Upper lobe of right lung (tissue), 1 donor: ENCODE data around the gene MYO5A. TPM values are rescaled to one million over a fixed set of nuclear protein-coding genes. Genes with fewer than 3 reads are reported as not detected.

Experiments
- ATAC-seq: fragments of 200-7000 bp; cut with Tn5 transposase; one replicate; pipeline ENCODE4 v1.9.1; 2020; ENCODE audit warnings: mild to moderate bottlenecking, moderate library complexity
- DNase-seq: peaks from one replicate; pipeline ENCODE4 v3.0.0-alpha.2; 2020
- H3K27ac ChIP-seq: fragments of 200-600 bp; one replicate; pipeline ENCODE4 v1.8.0; 2022
- H3K27me3 ChIP-seq: fragments of 200-600 bp; one replicate; pipeline ENCODE4 v1.8.0; 2022; ENCODE audit warnings: mild to moderate bottlenecking
- H3K36me3 ChIP-seq: fragments of 200-600 bp; one replicate; pipeline ENCODE4 v1.8.0; 2022
- H3K4me1 ChIP-seq: fragments of 200-600 bp; one replicate; pipeline ENCODE4 v1.8.0; 2022
- H3K4me3 ChIP-seq: fragments of 200-600 bp; one replicate; pipeline ENCODE4 v1.8.0; 2022; ENCODE audit warnings: mild to moderate bottlenecking
- H3K9me3 ChIP-seq: fragments of 200-600 bp; one replicate; pipeline ENCODE4 v1.8.0; 2022
- CTCF ChIP-seq: fragments of 200-600 bp; IDR thresholded peaks from one replicate; pipeline ENCODE4 v1.8.0; 2022; ENCODE audit warnings: antibody characterized with exemption
- intact Hi-C: fragments of 100-400 bp; cut with DNase I; formaldehyde crosslinking; loops from one replicate; pipeline ENCODE4 v1.11.0; 2022
- total RNA-seq: library from RNA; stranded (reverse); fragmentation: NEBNext Ultra II Directional; extraction: Animal tissue kit (Norgen Biotek cat#: 25700); gene quantifications from one replicate; pipeline ENCODE4 v1.2.1, GENCODE V29; 2021
- donor health status: DM: no; HTN: yes; CAD: no; lungs with severe emphysema.

The MYO5A gene
- total RNA-seq, 1 donor from 2014 or later: 26.0 TPM

- Histone ChIP-seq H3K4me1 (no peaks in the 10 kb centered on the region), H3K27ac (no peak overlapping the region), H3K4me3 (no peak overlapping the region), H3K9me3 (no peaks in the 10 kb centered on the region), H3K27me3 (no peaks in the 10 kb centered on the region), H3K36me3 (no peaks in the 10 kb centered on the region)
- DNase-seq (no peak), ATAC-seq (no peak)
- intact Hi-C loops: no loop called here
- TF ChIP-seq CTCF: no peak
Observed at GRCh38 chr15:52424856-52425431, 103.7 kb downstream of the MYO5A start.

GRCh38 chr15:52423852-52424251 lies 104.8 kb downstream of the MYO5A start:
- Histone ChIP-seq H3K27me3 (no peaks in the 10 kb centered on the region), H3K4me3 (no peak overlapping the region), H3K9me3 (no peaks in the 10 kb centered on the region), H3K4me1 (no peaks in the 10 kb centered on the region), H3K36me3 (no peaks in the 10 kb centered on the region), H3K27ac (no peak overlapping the region)
- intact Hi-C loops: no loop called here
- no peak for ATAC-seq
- no peak for DNase-seq
- no peak for TF ChIP-seq CTCF

- intact Hi-C loops: no loop called here
- H3K36me3 ChIP-seq: no peaks in the 10 kb centered on the region
- no peaks in the 10 kb centered on the region for H3K4me1 ChIP-seq
- ATAC-seq (no peak), DNase-seq (no peak)
- H3K27ac ChIP-seq: no peak overlapping the region
- TF ChIP-seq CTCF: no peak
- H3K4me3 ChIP-seq: no peak overlapping the region
- H3K27me3 ChIP-seq: no peaks in the 10 kb centered on the region
- H3K9me3 ChIP-seq: no peaks in the 10 kb centered on the region
Observed at GRCh38 chr15:52422001-52422400, 106.7 kb downstream of the MYO5A start.

GRCh38 chr15:52421029-52421428 lies 107.7 kb downstream of the MYO5A start:
- no peaks in the 10 kb centered on the region for H3K9me3 ChIP-seq
- DNase-seq (no peak), ATAC-seq (no peak)
- intact Hi-C loops: no loop called here
- no peak overlapping the region for H3K27ac ChIP-seq
- H3K4me1 ChIP-seq: no peaks in the 10 kb centered on the region
- H3K4me3 ChIP-seq: no peak overlapping the region
- no peak for TF ChIP-seq CTCF
- H3K36me3 ChIP-seq: no peaks in the 10 kb centered on the region
- H3K27me3 ChIP-seq: no peaks in the 10 kb centered on the region

GRCh38 chr15:52419494-52419893 lies 109.2 kb downstream of the MYO5A start:
- Histone ChIP-seq H3K27ac (no peak overlapping the region), H3K9me3 (no peaks in the 10 kb centered on the region), H3K36me3 (no peaks in the 10 kb centered on the region), H3K4me1 (no peaks in the 10 kb centered on the region), H3K27me3 (no peaks in the 10 kb centered on the region), H3K4me3 (no peak overlapping the region)
- intact Hi-C loops: no loop called here
- ATAC-seq (no peak), DNase-seq (no peak)
- no peak for TF ChIP-seq CTCF

GRCh38 chr15:52417957-52418356 lies 110.7 kb downstream of the MYO5A start:
- Histone ChIP-seq H3K27me3 (no peaks in the 10 kb centered on the region), H3K27ac (no peak overlapping the region), H3K9me3 (no peaks in the 10 kb centered on the region), H3K36me3 (no peaks in the 10 kb centered on the region), H3K4me3 (no peak overlapping the region), H3K4me1 (no peaks in the 10 kb centered on the region)
- ATAC-seq (no peak), DNase-seq (no peak)
- TF ChIP-seq CTCF: no peak
- intact Hi-C loops: no loop called here
